ENCODE measurements around the gene C1orf116. TPM values are rescaled to one million over a fixed set of nuclear protein-coding genes. Genes with fewer than 3 reads are reported as not detected.

Gene C1orf116
- polyA plus RNA-seq, 3 donors = 0.03 to 0.04 TPM; not detected in 1

GRCh38 chr1:207052911-207053769 is 20.6 kb upstream of the C1orf116 start, which contains the start of gene PFKFB2:
Gene PFKFB2 (plus strand): TSS chr1:207053275. CDS start chr1:207054718, 1,443 bp downstream.
- peaks cover 8 to 12% of the 10 kb centered on the region in 2 donors for H3K36me3 Mint-ChIP-seq
- peak within 1 kb of the TSS; percentile 63 to 84 (median 66) for H3K4me3 ChIP-seq (replicated peaks in 1 of 3; ENCODE audit: low read depth in 2 of 3, low read length in 3 of 3)
- peak within 1 kb of the TSS; percentile 85 to 95 (median 91) for H3K27ac Mint-ChIP-seq
- WGBS (ENCODE audit: insufficient coverage) = 2% methylated on average over 41 of the region's 56 CpGs
- peak within 1 kb of the TSS; percentile 84 for H3K4me2 ChIP-seq (replicated peaks; ENCODE audit: extremely low read depth, low read length, poor library complexity, severe bottlenecking)
- peaks cover 0 to 6% (median 0%) of the 10 kb centered on the region in 3 donors for H3K27me3 Mint-ChIP-seq (ENCODE audit: low read depth in 3 of 3)
- H3K4me1 ChIP-seq (ENCODE audit: control insufficient read depth in 1 of 2, insufficient read depth in 2 of 2, low read length in 2 of 2) = peaks cover 35 to 48% of the 10 kb centered on the region in 2 donors
- TF ChIP-seq CTCF (IDR thresholded peaks at IDR 0.05) = no peak
- H3K27me3 ChIP-seq (ENCODE audit: control insufficient read depth in 2 of 2, insufficient read depth in 2 of 2, low read length in 2 of 2) = no peaks in the 10 kb centered on the region
- H3K9me3 ChIP-seq (replicated peaks in 1 of 2; ENCODE audit: control insufficient read depth in 1 of 2, insufficient read depth in 1 of 2, low read length in 2 of 2) = no peaks in the 10 kb centered on the region
- peaks cover 13% of the 10 kb centered on the region for H4K20me1 ChIP-seq (ENCODE audit: insufficient read depth, low read length)
- intact Hi-C loops (cut with micrococcal nuclease) = loop anchor here in 1 of 2 donors (10.0 kb wide), 1 partner anchor 282 kb away; no protein-coding TSS in a partner anchor
- H3K36me3 ChIP-seq (replicated peaks in 1 of 2; ENCODE audit: control insufficient read depth in 1 of 2, insufficient read depth in 2 of 2, low read length in 2 of 2) = peaks cover 12 to 20% of the 10 kb centered on the region in 2 donors
- H3K4me3 Mint-ChIP-seq = peak within 1 kb of the TSS; percentile 93 to 97
- H3K4me1 Mint-ChIP-seq = peaks cover 48% of the 10 kb centered on the region
- peak within 1 kb of the TSS; percentile 92 for H2AFZ ChIP-seq (ENCODE audit: insufficient read depth, low read depth, low read length, poor library complexity, severe bottlenecking)
- H3K9ac ChIP-seq (ENCODE audit: insufficient read depth, low read length, poor library complexity, severe bottlenecking) = peak within 1 kb of the TSS; percentile 75
- H3K9me3 Mint-ChIP-seq = peaks cover 0 to 7% (median 0%) of the 10 kb centered on the region in 7 donors
- H3K79me2 ChIP-seq (ENCODE audit: insufficient read depth, low read length) = peaks cover 28% of the 10 kb centered on the region
- DNase-seq = peak; percentile 81 to 85 (median 83)
- peak within 1 kb of the TSS; percentile 76 to 79 for H3K27ac ChIP-seq (ENCODE audit: low read depth in 1 of 2, low read length in 2 of 2)

GRCh38 chr1:207051191-207051943 is 18.8 kb upstream of the C1orf116 start, which contains the start of gene YOD1:
Gene YOD1 (minus strand): TSS chr1:207051208. CDS start chr1:207051030, 178 bp downstream.
- Histone ChIP-seq H3K9ac (ENCODE audit: insufficient read depth, low read length, poor library complexity, severe bottlenecking) (peak within 1 kb of the TSS; percentile 95), H3K36me3 (replicated peaks in 1 of 2; ENCODE audit: control insufficient read depth in 1 of 2, insufficient read depth in 2 of 2, low read length in 2 of 2) (peaks cover 15 to 35% of the 10 kb centered on the region in 2 donors), H3K4me3 (replicated peaks in 1 of 3; ENCODE audit: low read depth in 2 of 3, low read length in 3 of 3) (peak within 1 kb of the TSS; percentile 86 to 98 (median 96)), H2AFZ (ENCODE audit: insufficient read depth, low read depth, low read length, poor library complexity, severe bottlenecking) (peak within 1 kb of the TSS; percentile 97), H3K4me2 (replicated peaks; ENCODE audit: extremely low read depth, low read length, poor library complexity, severe bottlenecking) (peak within 1 kb of the TSS; percentile 84), H3K4me1 (ENCODE audit: control insufficient read depth in 1 of 2, insufficient read depth in 2 of 2, low read length in 2 of 2) (peaks cover 35 to 62% of the 10 kb centered on the region in 2 donors), H3K27ac (ENCODE audit: low read depth in 1 of 2, low read length in 2 of 2) (peak within 1 kb of the TSS; percentile 50 to 88), H3K79me2 (ENCODE audit: insufficient read depth, low read length) (peaks cover 46% of the 10 kb centered on the region), H4K20me1 (ENCODE audit: insufficient read depth, low read length) (peaks cover 27% of the 10 kb centered on the region), H3K27me3 (ENCODE audit: control insufficient read depth in 2 of 2, insufficient read depth in 2 of 2, low read length in 2 of 2) (no peaks in the 10 kb centered on the region), H3K9me3 (replicated peaks in 1 of 2; ENCODE audit: control insufficient read depth in 1 of 2, insufficient read depth in 1 of 2, low read length in 2 of 2) (no peaks in the 10 kb centered on the region)
- Mint-ChIP-seq H3K9me3 (peaks cover 0 to 7% (median 0%) of the 10 kb centered on the region in 7 donors), H3K4me3 (peak within 1 kb of the TSS; percentile 93 to 97), H3K36me3 (peaks cover 23 to 25% of the 10 kb centered on the region in 2 donors), H3K27me3 (ENCODE audit: low read depth in 3 of 3) (peaks cover 0 to 6% (median 0%) of the 10 kb centered on the region in 3 donors), H3K4me1 (peaks cover 62% of the 10 kb centered on the region), H3K27ac (peak within 1 kb of the TSS; percentile 69 to 95 (median 89))
- WGBS (ENCODE audit: insufficient coverage) = 89% methylated on average over 6 of the region's 15 CpGs
- DNase-seq = peak in 1 of 3 donors; percentile 36
- TF ChIP-seq CTCF (IDR thresholded peaks at IDR 0.05) = no peak
- intact Hi-C loops (cut with micrococcal nuclease) = loop anchor here in 1 of 2 donors (10.0 kb wide), 1 partner anchor 283 kb away; no protein-coding TSS in a partner anchor
